Small intestine (tissue), 7 donors: ENCODE results near the gene PPP1R13B. TPM values are rescaled to one million over a fixed set of nuclear protein-coding genes. Genes with fewer than 3 reads are reported as not detected.

Source experiments
- DNase-seq, 2 donors: peaks; one replicate each; pipeline versions ENCODE4 v3.0.0 to v3.0.0-alpha.2; 2013
- FAIRE-seq: peaks from 2 replicates; lab custom pipeline; 2012; peaks lifted over from hg19 to GRCh38; lab: Jason Lieb, UNC
- H3K27ac ChIP-seq, 3 donors: one replicate each; pipeline ENCODE4 v1.5.1; 2013; ENCODE audit warnings: low read length in 2 of 3, mild to moderate bottlenecking in 2 of 3, control low read depth in 1 of 3, inconsistent platforms in 1 of 3, low read depth in 1 of 3, moderate library complexity in 1 of 3
- H3K27me3 ChIP-seq, 3 donors: one replicate each; pipeline ENCODE4 v1.6.1; 2013; ENCODE audit warnings: low read length in 3 of 3, inconsistent platforms in 1 of 3; ENCODE audit not compliant: control insufficient read depth in 3 of 3, insufficient read depth in 3 of 3
- H3K36me3 ChIP-seq, 3 donors: one replicate each; pipeline ENCODE4 v1.6.1; 2013; ENCODE audit warnings: low read length in 3 of 3, inconsistent platforms in 1 of 3, low read depth in 1 of 3, mild to moderate bottlenecking in 1 of 3, moderate library complexity in 1 of 3; ENCODE audit not compliant: control insufficient read depth in 3 of 3, insufficient read depth in 2 of 3
- H3K4me1 ChIP-seq, 3 donors: one replicate each; pipeline ENCODE4 v1.6.1; 2013; ENCODE audit warnings: low read length in 2 of 3, inconsistent platforms in 1 of 3, low read depth in 1 of 3, mild to moderate bottlenecking in 1 of 3, moderate library complexity in 1 of 3; ENCODE audit not compliant: control insufficient read depth in 3 of 3, insufficient read depth in 2 of 3
- H3K4me3 ChIP-seq, 3 donors: one replicate each; pipeline ENCODE4 v1.5.1; 2013; ENCODE audit warnings: low read length in 3 of 3, control low read depth in 1 of 3, inconsistent platforms in 1 of 3, low read depth in 1 of 3, mild to moderate bottlenecking in 1 of 3, moderate library complexity in 1 of 3
- H3K9me3 ChIP-seq, 2 donors: one replicate each; pipeline ENCODE4 v1.6.1; 2013; ENCODE audit warnings: low read depth in 1 of 2, low read length in 1 of 2; ENCODE audit not compliant: control insufficient read depth in 2 of 2, insufficient read depth in 1 of 2
- WGBS, 3 donors: extraction: QIAGEN DNeasy Blood & Tissue Kit; methylation state at CpG; one replicate each; pipeline ENCODE4 v1.1.7; 2013; 5-methylcytosine and 5-hydroxymethylcytosine counted together
- polyA plus RNA-seq, 4 donors: library from polyadenylated mRNA; stranded (reverse) in 3 of 4; unstranded in 1 of 4; fragments of 200-250 nt in 3 of 4; fragments of 120-200 nt in 1 of 4; gene quantifications; one replicate each; pipeline versions ENCODE4 v1.2.1 to v1.2.3, GENCODE V29; 2013
- donor health status: healthy with polysubstance abuse.
- donor health status: control.
- donor health status: control.
- donor health status: Bipolar disorder and iron deficiency.
- donor health status: healthy.

The PPP1R13B gene
- polyA plus RNA-seq, 4 donors = 17.8 to 28.1 (median 23.3) TPM

GRCh38 chr14:103742499-103743255 lies 104.7 kb downstream of the PPP1R13B start:
- Histone ChIP-seq H3K4me3 (no peak overlapping the region), H3K9me3 (no peaks in the 10 kb centered on the region), H3K36me3 (peaks cover 0 to 79% (median 15%) of the 10 kb centered on the region in 3 donors), H3K27me3 (no peaks in the 10 kb centered on the region), H3K4me1 (peaks cover 0 to 6% (median 0%) of the 10 kb centered on the region in 3 donors), H3K27ac (no peak overlapping the region)
- WGBS, 3 donors = 91 to 94% (median 93%) methylated on average over 14 of the region's 14 CpGs
- FAIRE-seq = no peak
- DNase-seq = no peak

DNA sequence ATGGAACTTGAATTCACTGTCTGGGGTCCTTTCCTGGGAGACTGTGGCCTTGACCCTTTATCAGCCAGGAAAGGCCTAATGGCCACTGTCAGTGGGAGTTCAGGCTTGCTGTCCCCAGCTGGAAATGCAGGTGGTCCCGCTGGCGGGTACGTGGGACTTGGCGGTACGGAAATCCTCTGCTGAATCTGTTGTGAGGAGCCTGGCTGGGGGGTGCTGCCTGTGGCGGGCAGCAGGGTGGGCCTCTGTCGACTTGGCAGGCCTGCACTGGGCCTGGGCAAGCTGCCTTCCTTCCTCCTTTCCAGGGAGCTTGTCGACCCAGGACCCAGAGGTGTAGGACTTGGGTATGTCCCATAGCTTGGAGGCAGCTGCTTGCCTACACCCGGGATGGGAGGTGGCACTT lies 105.5 kb downstream of the PPP1R13B start:
- Histone ChIP-seq H3K9me3 (no peaks in the 10 kb centered on the region), H3K4me1 (peaks cover 0 to 6% (median 0%) of the 10 kb centered on the region in 3 donors), H3K27ac (no peak overlapping the region), H3K36me3 (peaks cover 0 to 86% (median 16%) of the 10 kb centered on the region in 3 donors), H3K27me3 (no peaks in the 10 kb centered on the region), H3K4me3 (no peak overlapping the region)
- FAIRE-seq (no peak), DNase-seq (no peak)
- 87 to 97% (median 88%) methylated on average over 8 to 9 of the region's 9 CpGs for WGBS, 3 donors

GRCh38 chr14:103740991-103741689 lies 106.2 kb downstream of the PPP1R13B start:
- no peaks in the 10 kb centered on the region for H3K9me3 ChIP-seq
- H3K27ac ChIP-seq = no peak overlapping the region
- whole genome bisulfite sequencing, 3 donors = 81 to 92% (median 85%) methylated on average over 14 of the region's 14 CpGs
- H3K27me3 ChIP-seq = no peaks in the 10 kb centered on the region
- DNase-seq (no peak), FAIRE-seq (no peak)
- H3K4me1 ChIP-seq = peaks cover 0 to 6% (median 0%) of the 10 kb centered on the region in 3 donors
- peaks cover 0 to 87% (median 19%) of the 10 kb centered on the region in 3 donors for H3K36me3 ChIP-seq
- no peak overlapping the region for H3K4me3 ChIP-seq

DNA sequence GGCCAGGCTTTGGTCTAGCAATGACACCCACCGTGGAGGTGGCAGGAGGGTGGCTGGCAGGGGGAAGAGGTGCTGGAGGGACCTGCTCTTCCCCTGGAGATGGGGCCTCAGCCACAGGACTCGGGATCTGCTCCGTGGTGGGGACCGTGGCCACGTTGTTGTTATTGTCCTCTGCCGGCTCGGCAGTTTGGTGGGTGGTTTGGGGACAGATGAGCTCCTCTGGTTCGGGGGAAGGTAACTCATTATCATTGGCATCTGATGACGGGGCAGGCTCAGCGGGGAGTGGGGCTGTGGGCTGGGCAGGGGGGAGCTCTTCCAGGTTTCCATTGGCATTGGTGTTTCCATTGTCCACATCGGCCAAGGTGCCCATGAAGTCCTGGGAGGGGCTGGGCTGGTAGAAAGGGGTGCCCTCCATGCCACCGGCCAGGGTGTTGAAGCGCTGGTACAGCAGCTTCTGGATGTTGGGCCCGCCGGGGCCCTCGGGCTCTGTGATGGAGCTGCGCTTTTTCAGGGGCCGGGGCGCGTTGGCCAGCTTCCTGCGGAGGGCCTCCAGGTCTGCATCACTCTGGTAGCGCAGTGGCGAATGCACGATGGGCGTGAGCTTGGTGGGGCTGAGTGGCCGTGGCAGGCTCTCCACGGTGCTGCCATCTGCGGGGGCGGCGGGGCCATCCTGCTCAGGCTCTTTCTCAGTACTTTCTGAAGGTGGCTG lies 107.4 kb downstream of the PPP1R13B start:
- H3K27me3 ChIP-seq = no peaks in the 10 kb centered on the region
- DNase-seq = no peak
- H3K4me1 ChIP-seq = peaks cover 0 to 4% (median 0%) of the 10 kb centered on the region in 3 donors
- no peak overlapping the region for H3K4me3 ChIP-seq
- FAIRE-seq = no peak
- peaks cover 0 to 89% (median 19%) of the 10 kb centered on the region in 3 donors for H3K36me3 ChIP-seq
- WGBS, 3 donors = 94% methylated on average over 29 to 30 of the region's 30 CpGs
- H3K9me3 ChIP-seq = no peaks in the 10 kb centered on the region
- no peak overlapping the region for H3K27ac ChIP-seq

DNA sequence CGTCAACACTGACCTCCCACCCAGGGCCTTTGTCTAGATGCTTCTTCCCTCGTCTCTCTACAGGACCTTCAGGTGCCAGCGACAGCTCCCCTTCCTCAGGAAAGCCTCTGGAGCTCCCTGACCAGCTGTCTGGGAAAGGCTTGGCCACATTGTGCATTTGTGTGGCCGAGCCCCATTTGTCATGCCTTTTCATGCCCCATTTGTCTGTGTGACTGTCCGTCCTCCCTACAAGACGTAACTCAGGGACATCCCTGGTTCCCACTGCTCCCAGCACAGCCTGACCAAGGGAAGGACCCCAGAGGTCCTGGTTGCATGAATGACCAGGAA lies 107.9 kb downstream of the PPP1R13B start:
- Histone ChIP-seq H3K36me3 (peaks cover 0 to 89% (median 19%) of the 10 kb centered on the region in 3 donors), H3K4me1 (peaks cover 0 to 3% (median 0%) of the 10 kb centered on the region in 3 donors), H3K27me3 (no peaks in the 10 kb centered on the region), H3K9me3 (no peaks in the 10 kb centered on the region), H3K4me3 (no peak overlapping the region), H3K27ac (no peak overlapping the region)
- DNase-seq = no peak
- no peak for FAIRE-seq
- WGBS, 3 donors = 92 to 98% (median 94%) methylated on average over 6 of the region's 6 CpGs

- WGBS, 3 donors = 92 to 93% (median 92%) methylated on average over 34 of the region's 34 CpGs
- Histone ChIP-seq H3K4me1 (peaks cover 0 to 3% (median 0%) of the 10 kb centered on the region in 3 donors), H3K27me3 (no peaks in the 10 kb centered on the region), H3K4me3 (no peak overlapping the region), H3K27ac (no peak overlapping the region), H3K9me3 (no peaks in the 10 kb centered on the region), H3K36me3 (peaks cover 3 to 90% (median 19%) of the 10 kb centered on the region in 3 donors)
- DNase-seq (no peak), FAIRE-seq (no peak)
Measured at GRCh38 chr14:103738701-103739451, 108.5 kb downstream of the PPP1R13B start.

DNA sequence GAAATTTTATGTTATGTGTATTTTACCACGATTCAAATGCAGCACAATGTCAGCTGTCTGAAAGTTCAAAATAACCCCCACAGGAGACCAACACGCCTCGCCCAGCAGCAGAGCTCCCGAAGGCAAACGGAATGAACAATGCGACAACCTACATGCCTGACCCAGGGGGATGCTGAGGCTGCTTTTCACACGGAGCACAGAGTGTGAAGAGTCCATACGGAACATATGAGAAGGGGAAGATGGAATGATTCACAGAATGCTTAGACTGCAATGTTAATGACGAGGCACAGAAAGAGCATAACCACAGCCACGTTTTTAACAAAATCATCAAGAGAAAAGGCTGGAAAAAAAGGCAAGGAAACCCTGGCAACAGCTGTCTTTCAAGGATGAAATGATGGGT lies 109.2 kb downstream of the PPP1R13B start:
- FAIRE-seq (no peak), DNase-seq (no peak)
- 84 to 88% (median 88%) methylated on average over 10 of the region's 10 CpGs for whole genome bisulfite sequencing, 3 donors
- Histone ChIP-seq H3K4me3 (no peak overlapping the region), H3K27me3 (no peaks in the 10 kb centered on the region), H3K36me3 (peaks cover 6 to 91% (median 19%) of the 10 kb centered on the region in 3 donors), H3K9me3 (no peaks in the 10 kb centered on the region), H3K27ac (no peak overlapping the region), H3K4me1 (no peaks in the 10 kb centered on the region)
